GM21526 (cell line): Measurements from ENCODE around the gene HSD17B12.

Experiments used
- ATAC-seq: cut with Tn5 transposase; IDR thresholded peaks from one replicate; pipeline ENCODE4 v1.9.1; 2021; ENCODE audit warnings: moderate library complexity; ENCODE audit not compliant: unreplicated experiment, low FRiP score

HSD17B12 gene

GRCh38 chr11:43905813-43906241, 225.3 kb downstream of the HSD17B12 start:
- no peak for ATAC-seq
